ENCODE results near the gene KLHL29.

Gene KLHL29

DNA sequence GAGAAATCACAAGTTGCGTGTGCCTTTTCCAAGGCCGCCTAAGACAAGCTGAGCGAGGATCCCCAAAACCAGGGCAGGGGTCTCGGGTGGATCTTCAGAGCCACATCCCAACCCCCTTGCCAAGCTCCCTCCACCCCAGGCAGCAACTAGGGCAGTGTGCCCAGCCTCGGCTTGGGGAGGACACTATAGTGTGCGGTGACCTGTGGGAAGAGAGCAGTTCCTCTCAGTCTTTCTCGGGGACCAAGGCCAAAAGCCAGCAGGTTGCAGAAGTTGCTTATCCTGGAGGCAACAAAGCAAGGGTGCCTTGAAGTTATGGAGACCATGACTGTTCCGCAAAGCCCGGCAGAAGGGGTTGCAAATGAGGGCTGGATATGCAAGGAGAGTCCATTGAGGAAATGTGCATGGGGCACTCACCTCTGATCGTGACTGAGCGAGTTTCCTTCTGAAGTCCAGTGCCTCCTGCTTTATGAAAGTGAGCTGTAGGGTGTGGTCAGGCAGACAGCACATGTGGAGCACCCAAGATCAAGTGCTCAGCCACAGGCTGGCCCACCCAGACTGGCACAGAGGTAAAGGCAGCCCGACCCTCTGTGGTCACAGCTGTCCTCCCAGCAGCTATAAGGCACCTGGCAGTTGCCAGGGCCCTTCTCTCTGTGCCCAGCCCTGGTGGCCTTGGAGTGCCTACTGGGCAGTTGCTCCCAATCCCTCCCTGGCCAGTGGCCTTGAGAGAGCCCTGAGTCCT is 281.4 kb downstream of the KLHL29 start:
- DNase-seq (ENCODE audit: low spot score): no peak
- no peak overlapping the region for H3K27ac ChIP-seq
- H3K4me3 ChIP-seq: no peak overlapping the region
- TF ChIP-seq, protein P1, sequence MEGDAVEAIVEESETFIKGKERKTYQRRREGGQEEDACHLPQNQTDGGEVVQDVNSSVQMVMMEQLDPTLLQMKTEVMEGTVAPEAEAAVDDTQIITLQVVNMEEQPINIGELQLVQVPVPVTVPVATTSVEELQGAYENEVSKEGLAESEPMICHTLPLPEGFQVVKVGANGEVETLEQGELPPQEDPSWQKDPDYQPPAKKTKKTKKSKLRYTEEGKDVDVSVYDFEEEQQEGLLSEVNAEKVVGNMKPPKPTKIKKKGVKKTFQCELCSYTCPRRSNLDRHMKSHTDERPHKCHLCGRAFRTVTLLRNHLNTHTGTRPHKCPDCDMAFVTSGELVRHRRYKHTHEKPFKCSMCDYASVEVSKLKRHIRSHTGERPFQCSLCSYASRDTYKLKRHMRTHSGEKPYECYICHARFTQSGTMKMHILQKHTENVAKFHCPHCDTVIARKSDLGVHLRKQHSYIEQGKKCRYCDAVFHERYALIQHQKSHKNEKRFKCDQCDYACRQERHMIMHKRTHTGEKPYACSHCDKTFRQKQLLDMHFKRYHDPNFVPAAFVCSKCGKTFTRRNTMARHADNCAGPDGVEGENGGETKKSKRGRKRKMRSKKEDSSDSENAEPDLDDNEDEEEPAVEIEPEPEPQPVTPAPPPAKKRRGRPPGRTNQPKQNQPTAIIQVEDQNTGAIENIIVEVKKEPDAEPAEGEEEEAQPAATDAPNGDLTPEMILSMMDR (IDR thresholded peaks at IDR 0.05): no peak

- Histone ChIP-seq H3K27ac (no peak overlapping the region), H3K4me3 (no peak overlapping the region)
- TF ChIP-seq, protein P1 (IDR thresholded peaks at IDR 0.05): no peak
- no peak for DNase-seq (ENCODE audit: low spot score)
Observed at GRCh38 chr2:23666980-23667357, 282.0 kb downstream of the KLHL29 start.

GRCh38 chr2:23668756-23669304 is 283.9 kb downstream of the KLHL29 start:
- Histone ChIP-seq H3K27ac (peak overlapping the region in 1 of 2 donors; percentile 24), H3K4me3 (no peak overlapping the region)
- TF ChIP-seq, protein P1 (IDR thresholded peaks at IDR 0.05): no peak
- DNase-seq (ENCODE audit: low spot score): no peak

DNA sequence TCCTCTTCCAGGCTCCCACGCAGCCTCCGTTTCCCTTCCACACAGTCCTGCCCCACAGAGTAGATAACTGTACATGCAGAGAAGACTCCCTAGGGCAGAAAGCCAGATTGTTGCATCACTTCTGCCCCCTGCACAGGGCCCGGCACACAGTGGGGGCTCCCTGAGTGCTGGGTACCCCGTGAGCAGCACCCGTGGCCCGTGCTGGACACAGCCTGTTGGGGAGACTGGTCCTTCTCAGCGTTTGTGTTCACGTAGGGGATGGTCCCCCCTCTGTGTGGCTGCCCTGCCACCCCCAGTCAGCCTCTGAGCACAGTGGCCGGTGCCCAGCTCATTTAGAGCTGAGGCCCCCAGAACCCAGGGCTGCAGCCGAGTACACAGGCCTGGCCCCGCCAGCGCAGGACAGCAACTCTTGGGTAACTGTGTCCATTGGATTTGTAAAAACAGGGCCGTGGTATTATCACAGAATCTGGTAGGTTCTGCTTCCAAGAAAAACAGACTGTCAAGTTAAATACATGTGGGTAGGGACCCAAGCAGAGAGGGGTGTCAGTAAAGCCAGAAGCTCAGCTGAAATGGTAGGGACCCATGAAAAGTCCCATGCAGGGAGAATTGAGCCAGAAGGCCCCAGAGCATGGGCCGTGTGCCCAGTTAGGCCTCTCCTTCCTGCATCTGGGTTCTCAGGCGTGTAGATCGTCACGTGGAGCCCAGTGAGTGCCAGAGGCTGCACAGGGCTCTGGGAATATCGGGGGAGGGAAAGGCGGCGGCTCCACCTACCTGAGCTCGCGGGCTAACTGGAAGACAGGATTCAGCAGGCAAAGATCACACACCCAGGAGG is 284.6 kb downstream of the KLHL29 start:
- H3K4me3 ChIP-seq: no peak overlapping the region
- DNase-seq (ENCODE audit: low spot score): no peak
- TF ChIP-seq, protein P1 (IDR thresholded peaks at IDR 0.05): no peak
- peak overlapping the region in 1 of 2 donors; percentile 24 for H3K27ac ChIP-seq

DNA sequence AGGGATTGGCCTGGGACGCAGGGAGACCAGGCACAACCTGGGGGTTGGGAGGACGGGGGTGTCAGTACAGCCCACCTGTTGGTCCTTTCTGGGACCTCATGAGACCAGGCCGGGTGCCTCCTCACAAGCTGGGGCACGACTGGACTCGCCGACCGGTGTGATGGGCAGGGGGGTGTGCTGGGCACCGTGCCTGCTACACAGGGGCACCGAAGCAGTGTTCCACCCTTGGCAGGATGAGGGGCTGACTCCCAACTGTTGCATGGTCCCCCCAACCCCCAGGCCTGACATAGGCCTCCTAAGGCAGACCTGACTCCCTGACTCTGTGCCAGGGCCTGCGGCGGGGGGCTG is 285.2 kb downstream of the KLHL29 start:
- no peak for DNase-seq (ENCODE audit: low spot score)
- TF ChIP-seq, protein P1 (IDR thresholded peaks at IDR 0.05): no peak
- Histone ChIP-seq H3K27ac (no peak overlapping the region), H3K4me3 (no peak overlapping the region)

DNA sequence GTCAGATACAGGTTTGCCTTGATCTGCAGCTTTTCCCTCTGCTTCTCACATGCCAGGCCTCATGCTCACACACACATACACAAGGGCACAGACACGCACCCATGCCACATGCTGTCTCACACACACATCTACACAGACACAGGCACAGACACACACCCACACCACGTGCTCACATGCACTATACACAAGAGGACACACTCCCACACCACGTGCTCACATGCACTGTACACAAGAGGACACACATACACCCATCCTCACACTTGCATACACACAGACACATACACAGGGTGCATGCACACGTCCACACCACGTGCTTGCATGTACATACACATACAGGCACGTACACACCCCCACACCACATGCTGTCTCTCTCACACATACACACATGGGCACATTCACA is 288.1 kb downstream of the KLHL29 start:
- DNase-seq (ENCODE audit: low spot score): no peak
- H3K4me3 ChIP-seq: no peak overlapping the region
- TF ChIP-seq, protein P1 (IDR thresholded peaks at IDR 0.05): no peak
- H3K27ac ChIP-seq: no peak overlapping the region
